GM10248 (cell line): ENCODE measurements around the gene GALNTL6.
"Not testable (repeated sequence)": the region's sequence is repeated elsewhere in the genome, so short reads cannot be mapped to it uniquely, and the experiment has no call there.

Source experiments
- CTCF ChIA-PET: fragments of 300-600 bp; sonication (Branson Sonifier 250); formaldehyde crosslinking; extraction: SDS; loops from one replicate; lab custom pipeline; 2021; ENCODE audit warnings: antibody characterized with exemption; lab: Yijun Ruan, JAX
- POLR2A ChIA-PET: fragments of 350-650 bp; sonication (Branson Sonifier 250); formaldehyde crosslinking; extraction: SDS; loops from one replicate; lab custom pipeline; 2020; ENCODE audit warnings: antibody characterized with exemption; lab: Yijun Ruan, JAX
- DNase-seq: peaks from one replicate; pipeline ENCODE4 v3.0.0; 2012; ENCODE audit errors: extremely low spot score
- TF ChIP-seq, protein P1 (sequence below): IDR thresholded peaks from 2 replicates; pipeline ENCODE4 v1.5.1; 2012; ENCODE audit warnings: mild to moderate bottlenecking, low read depth; ENCODE audit errors: extremely low read depth, missing control alignments, control extremely low read depth

The GALNTL6 gene

GRCh38 chr4:173024203-173024602 lies 1211.0 kb downstream of the GALNTL6 start:
- TF ChIP-seq, protein P1, sequence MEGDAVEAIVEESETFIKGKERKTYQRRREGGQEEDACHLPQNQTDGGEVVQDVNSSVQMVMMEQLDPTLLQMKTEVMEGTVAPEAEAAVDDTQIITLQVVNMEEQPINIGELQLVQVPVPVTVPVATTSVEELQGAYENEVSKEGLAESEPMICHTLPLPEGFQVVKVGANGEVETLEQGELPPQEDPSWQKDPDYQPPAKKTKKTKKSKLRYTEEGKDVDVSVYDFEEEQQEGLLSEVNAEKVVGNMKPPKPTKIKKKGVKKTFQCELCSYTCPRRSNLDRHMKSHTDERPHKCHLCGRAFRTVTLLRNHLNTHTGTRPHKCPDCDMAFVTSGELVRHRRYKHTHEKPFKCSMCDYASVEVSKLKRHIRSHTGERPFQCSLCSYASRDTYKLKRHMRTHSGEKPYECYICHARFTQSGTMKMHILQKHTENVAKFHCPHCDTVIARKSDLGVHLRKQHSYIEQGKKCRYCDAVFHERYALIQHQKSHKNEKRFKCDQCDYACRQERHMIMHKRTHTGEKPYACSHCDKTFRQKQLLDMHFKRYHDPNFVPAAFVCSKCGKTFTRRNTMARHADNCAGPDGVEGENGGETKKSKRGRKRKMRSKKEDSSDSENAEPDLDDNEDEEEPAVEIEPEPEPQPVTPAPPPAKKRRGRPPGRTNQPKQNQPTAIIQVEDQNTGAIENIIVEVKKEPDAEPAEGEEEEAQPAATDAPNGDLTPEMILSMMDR: no peak
- ChIA-PET CTCF (interaction anchor here (0.8 to 8.6 kb wide), 22 partner anchors 10 to 401 kb away, joined by 3 to 125 read pairs (median 5); no protein-coding TSS in a partner anchor), POLR2A (no interaction called here)
- DNase-seq: no peak

GRCh38 chr4:173025131-173025530 lies 1211.9 kb downstream of the GALNTL6 start:
- ChIA-PET POLR2A (no interaction called here), CTCF (interaction anchor here (0.7 to 8.6 kb wide), 24 partner anchors 9 to 401 kb away, joined by 3 to 125 read pairs (median 4); no protein-coding TSS in a partner anchor)
- TF ChIP-seq, protein P1: peak; percentile 53
- peak; percentile 54 for DNase-seq

DNA sequence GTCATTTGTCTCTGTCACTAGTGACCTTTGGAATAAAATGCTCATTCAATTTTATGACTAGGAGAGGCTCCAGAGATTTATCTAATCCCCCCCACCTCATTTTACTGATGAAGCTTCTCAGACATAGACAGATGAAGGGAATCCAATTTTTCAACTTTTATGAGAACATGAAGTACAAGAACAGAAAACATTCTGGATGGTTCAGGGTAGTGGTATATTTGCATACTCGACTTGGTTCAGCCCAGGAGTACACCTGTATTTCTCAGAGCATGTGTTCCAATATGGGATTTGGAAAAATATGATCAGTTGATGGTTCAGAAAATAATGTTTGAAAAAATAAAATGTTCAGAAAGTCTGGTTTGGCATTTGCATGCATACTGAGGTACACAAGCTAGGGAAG lies 1224.0 kb downstream of the GALNTL6 start:
- TF ChIP-seq, protein P1: no peak
- ChIA-PET CTCF (interaction anchor here (1.2 to 4.8 kb wide), 4 partner anchors 13 to 264 kb away, joined by 3 to 23 read pairs (median 4); no protein-coding TSS in a partner anchor), POLR2A (no interaction called here)
- no peak for DNase-seq

GRCh38 chr4:173038192-173038896 lies 1225.1 kb downstream of the GALNTL6 start:
- no peak for DNase-seq
- CTCF ChIA-PET: interaction anchor here (0.7 to 4.8 kb wide), 6 partner anchors 11 to 263 kb away, joined by 3 to 23 read pairs (median 4); no protein-coding TSS in a partner anchor
- TF ChIP-seq, protein P1: no peak
- POLR2A ChIA-PET: no interaction called here

GRCh38 chr4:173039617-173040577 lies 1226.7 kb downstream of the GALNTL6 start:
- ChIA-PET POLR2A (no interaction called here), CTCF (interaction anchor here (0.8 to 4.8 kb wide), 8 partner anchors 13 to 262 kb away, joined by 3 to 23 read pairs (median 5); no protein-coding TSS in a partner anchor)
- no peak for DNase-seq
- TF ChIP-seq, protein P1: no peak

- DNase-seq: no peak
- TF ChIP-seq, protein P1: no peak
- CTCF ChIA-PET: interaction anchor here (0.9 to 1.2 kb wide), 3 partner anchors 10 to 260 kb away, joined by 3 read pairs; no protein-coding TSS in a partner anchor
- POLR2A ChIA-PET: no interaction called here
These were observed 1228.3 kb downstream of the GALNTL6 start for GRCh38 chr4:173041482-173041881.

- POLR2A ChIA-PET, DNase-seq, CTCF ChIA-PET: not testable (repeated sequence)
These were observed 1228.9 kb downstream of the GALNTL6 start for GRCh38 chr4:173042139-173042538.
